CD4-positive, alpha-beta T cell (primary cell): ENCODE data around the gene UBR7. TPM values are rescaled to one million over a fixed set of nuclear protein-coding genes. Genes with fewer than 3 reads are reported as not detected.

Experiments used
- ATAC-seq: fragments of 200-7000 bp; cut with Tn5 transposase; one replicate; pipeline ENCODE4 v1.10.0; 2022; ENCODE audit warnings: mild to moderate bottlenecking; ENCODE audit not compliant: poor library complexity
- CTCF ChIA-PET: fragments of 350-600 bp; sonication (Branson Sonifier 250); formaldehyde crosslinking; loops from one replicate; lab custom pipeline; 2021; ENCODE audit warnings: antibody characterized with exemption, inconsistent platforms; lab: Charles Lee
- POLR2A ChIA-PET: fragments of 350-600 bp; sonication (Branson Sonifier 250); formaldehyde crosslinking; loops from one replicate; lab custom pipeline; 2021; ENCODE audit warnings: antibody characterized with exemption, inconsistent platforms; lab: Charles Lee
- DNase-seq, 14 experiments: peaks; one replicate each; pipeline ENCODE4 v3.0.0-alpha.2; 2013 to 2020; ENCODE audit warnings: mixed read lengths in 2 of 14
- H3K27ac ChIP-seq, 2 donors: one replicate each; pipeline versions ENCODE4 v1.5.1 to v1.7.0; 2013; ENCODE audit warnings: low read length in 2 of 2, low read depth in 1 of 2, mild to moderate bottlenecking in 1 of 2
- H3K27me3 ChIP-seq, 2 experiments: 1 replicate in 1 of 2; 2 replicates in 1 of 2; pipeline versions ENCODE4 v1.6.1 to v1.7.0; 2013; ENCODE audit warnings: low read length in 2 of 2, control low read depth in 1 of 2, mild to moderate bottlenecking in 1 of 2, moderate library complexity in 1 of 2; ENCODE audit not compliant: insufficient read depth in 2 of 2, control insufficient read depth in 1 of 2
- H3K36me3 ChIP-seq: one replicate; pipeline ENCODE4 v1.6.1; 2013; ENCODE audit warnings: low read length, control low read depth; ENCODE audit not compliant: insufficient read depth
- H3K4me1 ChIP-seq: one replicate; pipeline ENCODE4 v1.6.1; 2013; ENCODE audit warnings: low read length, control low read depth; ENCODE audit not compliant: insufficient read depth
- H3K4me3 ChIP-seq: one replicate; pipeline ENCODE4 v1.5.1; 2013; ENCODE audit warnings: mild to moderate bottlenecking, low read length, moderate library complexity
- H3K9me3 ChIP-seq, 2 experiments: 1 replicate in 1 of 2; 2 replicates in 1 of 2; pipeline versions ENCODE4 v1.6.1 to v1.7.0; 2013; ENCODE audit warnings: low read length in 2 of 2, mild to moderate bottlenecking in 2 of 2, control low read depth in 1 of 2, moderate library complexity in 1 of 2; ENCODE audit not compliant: control insufficient read depth in 1 of 2, insufficient read depth in 1 of 2
- H3K27ac Mint-ChIP-seq: one replicate; pipeline ENCODE4 v1.8.0; 2020; ENCODE audit warnings: mixed read lengths
- H3K27me3 Mint-ChIP-seq: one replicate; pipeline ENCODE4 v1.8.0; 2021; ENCODE audit warnings: mixed read lengths
- H3K36me3 Mint-ChIP-seq: one replicate; pipeline ENCODE4 v1.8.0; 2021; ENCODE audit warnings: low read depth, mixed read lengths
- H3K4me1 Mint-ChIP-seq: one replicate; pipeline ENCODE4 v1.8.0; 2021; ENCODE audit warnings: low read depth, mixed read lengths
- H3K4me3 Mint-ChIP-seq: one replicate; pipeline ENCODE4 v1.8.0; 2020; ENCODE audit warnings: mild to moderate bottlenecking, mixed read lengths
- H3K9me3 Mint-ChIP-seq: one replicate; pipeline ENCODE4 v1.8.0; 2020; ENCODE audit warnings: mixed read lengths
- intact Hi-C, 2 experiments: fragments of 100-400 bp; cut with DNase I in 1 of 2; cut with micrococcal nuclease in 1 of 2; formaldehyde crosslinking; loops; one replicate each; pipeline versions ENCODE4 v1.15.1 to v1.9.0; 2023 to 2025; cut with DNase I, micrococcal nuclease
- total RNA-seq, 174 experiments: library from RNA in 2 of 174; stranded (reverse) in 2 of 174; gene quantifications; one replicate each; pipeline ENCODE4 v1.2.3 and lab custom pipeline; 2021 to 2026
- TF ChIP-seq, protein P1 (sequence below): fragments of 200-600 bp; IDR thresholded peaks from one replicate; pipeline ENCODE4 v1.8.0; 2022; ENCODE audit warnings: antibody characterized with exemption, mild to moderate bottlenecking

Gene UBR7
- total RNA-seq, 2 experiments from 2014 or later = 6.8 to 7.4 TPM

DNA sequence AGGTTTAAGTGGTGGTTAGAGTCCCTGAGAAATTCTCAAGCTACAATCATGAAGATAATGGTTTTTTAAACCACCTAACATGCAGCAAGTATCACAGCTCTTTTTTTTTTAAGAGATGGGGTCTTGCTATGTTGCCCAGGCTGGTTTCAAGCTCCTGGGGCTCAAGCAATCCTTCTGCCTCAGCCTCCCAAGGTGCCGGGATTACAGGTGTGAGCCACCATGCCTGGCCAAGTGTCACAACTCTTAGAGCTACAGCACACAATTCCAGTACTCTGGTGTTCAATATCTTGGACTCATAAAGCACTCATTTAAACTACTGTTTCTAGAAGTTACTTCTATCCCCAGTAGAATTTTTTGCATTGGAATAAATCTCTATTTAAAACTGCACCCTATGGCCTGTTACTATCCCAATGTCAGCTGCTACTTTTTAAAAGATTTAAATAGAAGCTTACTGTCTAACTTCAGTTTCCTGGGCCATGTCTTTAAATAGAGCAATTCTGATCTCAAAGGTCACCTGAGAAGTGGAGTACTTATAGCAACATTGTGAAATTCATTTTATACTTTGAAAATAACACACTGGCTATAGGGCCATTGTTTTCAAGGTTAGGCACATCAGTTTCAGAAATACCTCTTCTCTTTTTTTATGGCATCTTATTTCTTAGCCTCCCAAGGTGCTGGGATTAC, 11.6 kb upstream of the UBR7 start:
- Histone ChIP-seq H3K9me3 (no peaks in the 10 kb centered on the region), H3K36me3 (no peaks in the 10 kb centered on the region), H3K4me1 (no peaks in the 10 kb centered on the region), H3K27ac (no peak overlapping the region), H3K4me3 (no peak overlapping the region), H3K27me3 (no peaks in the 10 kb centered on the region)
- ATAC-seq = no peak
- Mint-ChIP-seq H3K9me3 (no peaks in the 10 kb centered on the region), H3K36me3 (peaks cover 4% of the 10 kb centered on the region), H3K4me1 (peaks cover 7% of the 10 kb centered on the region), H3K27me3 (no peaks in the 10 kb centered on the region), H3K4me3 (no peak overlapping the region), H3K27ac (no peak overlapping the region)
- POLR2A ChIA-PET = interaction anchor here (0.7 to 2.3 kb wide), 3 partner anchors 10 to 1155 kb away, joined by 3 to 13 read pairs (median 4); partner anchors contain the start of genes LYSET and MOAP1
- CTCF ChIA-PET = interaction anchor here (0.6 to 0.8 kb wide), 2 partner anchors 8 to 16 kb away, joined by 3 read pairs; no protein-coding TSS in a partner anchor
- TF ChIP-seq, protein P1, sequence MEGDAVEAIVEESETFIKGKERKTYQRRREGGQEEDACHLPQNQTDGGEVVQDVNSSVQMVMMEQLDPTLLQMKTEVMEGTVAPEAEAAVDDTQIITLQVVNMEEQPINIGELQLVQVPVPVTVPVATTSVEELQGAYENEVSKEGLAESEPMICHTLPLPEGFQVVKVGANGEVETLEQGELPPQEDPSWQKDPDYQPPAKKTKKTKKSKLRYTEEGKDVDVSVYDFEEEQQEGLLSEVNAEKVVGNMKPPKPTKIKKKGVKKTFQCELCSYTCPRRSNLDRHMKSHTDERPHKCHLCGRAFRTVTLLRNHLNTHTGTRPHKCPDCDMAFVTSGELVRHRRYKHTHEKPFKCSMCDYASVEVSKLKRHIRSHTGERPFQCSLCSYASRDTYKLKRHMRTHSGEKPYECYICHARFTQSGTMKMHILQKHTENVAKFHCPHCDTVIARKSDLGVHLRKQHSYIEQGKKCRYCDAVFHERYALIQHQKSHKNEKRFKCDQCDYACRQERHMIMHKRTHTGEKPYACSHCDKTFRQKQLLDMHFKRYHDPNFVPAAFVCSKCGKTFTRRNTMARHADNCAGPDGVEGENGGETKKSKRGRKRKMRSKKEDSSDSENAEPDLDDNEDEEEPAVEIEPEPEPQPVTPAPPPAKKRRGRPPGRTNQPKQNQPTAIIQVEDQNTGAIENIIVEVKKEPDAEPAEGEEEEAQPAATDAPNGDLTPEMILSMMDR = no peak
- DNase-seq = no peak
- intact Hi-C loops = no loop called here

- H3K27me3 Mint-ChIP-seq = no peaks in the 10 kb centered on the region
- H3K36me3 ChIP-seq = no peaks in the 10 kb centered on the region
- peaks cover 2% of the 10 kb centered on the region for H3K4me1 Mint-ChIP-seq
- H3K27ac ChIP-seq = no peak overlapping the region
- H3K4me3 ChIP-seq = no peak overlapping the region
- intact Hi-C loops = no loop called here
- peaks cover 4% of the 10 kb centered on the region for H3K36me3 Mint-ChIP-seq
- TF ChIP-seq, protein P1 = no peak
- no peak for DNase-seq
- no peaks in the 10 kb centered on the region for H3K9me3 Mint-ChIP-seq
- no peak overlapping the region for H3K27ac Mint-ChIP-seq
- no peak for ATAC-seq
- POLR2A ChIA-PET = no interaction called here
- peaks cover 1% of the 10 kb centered on the region for H3K4me1 ChIP-seq
- H3K27me3 ChIP-seq = no peaks in the 10 kb centered on the region
- H3K9me3 ChIP-seq = no peaks in the 10 kb centered on the region
- CTCF ChIA-PET = interaction anchor here (0.6 to 0.9 kb wide), 3 partner anchors 14 to 124 kb away, joined by 3 to 4 read pairs (median 4); partner anchors contain the start of genes LYSET and MOAP1
- H3K4me3 Mint-ChIP-seq = no peak overlapping the region
Observed at GRCh38 chr14:93199031-93199430, 8.0 kb upstream of the UBR7 start.

DNA sequence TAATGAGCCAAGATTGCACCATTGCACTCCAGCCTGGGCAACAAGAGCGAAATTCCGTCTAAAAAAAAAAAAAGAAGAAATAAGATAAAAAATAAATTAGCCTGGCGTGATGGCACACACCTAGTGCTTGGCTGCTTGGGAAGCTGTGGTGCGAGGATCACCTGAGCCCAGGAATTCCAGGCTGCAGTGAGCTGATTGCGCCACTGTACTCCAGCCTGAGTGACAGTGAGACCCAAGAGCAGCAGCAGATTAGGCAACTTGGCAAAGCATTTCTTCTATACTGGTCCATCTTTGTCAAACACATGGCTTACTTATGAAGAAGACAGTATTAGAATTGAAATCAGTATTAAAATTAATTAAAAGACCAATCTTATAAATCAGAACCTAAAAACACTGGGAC, 6.5 kb upstream of the UBR7 start:
- Mint-ChIP-seq H3K4me1 (peaks cover 17% of the 10 kb centered on the region), H3K9me3 (no peaks in the 10 kb centered on the region), H3K27ac (no peak overlapping the region), H3K36me3 (no peaks in the 10 kb centered on the region), H3K27me3 (no peaks in the 10 kb centered on the region), H3K4me3 (no peak overlapping the region)
- Histone ChIP-seq H3K9me3 (no peaks in the 10 kb centered on the region), H3K36me3 (no peaks in the 10 kb centered on the region), H3K27ac (no peak overlapping the region), H3K27me3 (no peaks in the 10 kb centered on the region), H3K4me3 (no peak overlapping the region), H3K4me1 (peaks cover 16% of the 10 kb centered on the region)
- CTCF ChIA-PET = no interaction called here
- intact Hi-C loops = no loop called here
- ATAC-seq (no peak), DNase-seq (no peak)
- TF ChIP-seq, protein P1 = no peak
- POLR2A ChIA-PET = no interaction called here
